ENCODE measurements around the gene PPP1R3G. TPM values are rescaled to one million over a fixed set of nuclear protein-coding genes. Genes with fewer than 3 reads are reported as not detected.

Gene PPP1R3G
- total RNA-seq, 1 experiment from 2014 or later: not detected

DNA sequence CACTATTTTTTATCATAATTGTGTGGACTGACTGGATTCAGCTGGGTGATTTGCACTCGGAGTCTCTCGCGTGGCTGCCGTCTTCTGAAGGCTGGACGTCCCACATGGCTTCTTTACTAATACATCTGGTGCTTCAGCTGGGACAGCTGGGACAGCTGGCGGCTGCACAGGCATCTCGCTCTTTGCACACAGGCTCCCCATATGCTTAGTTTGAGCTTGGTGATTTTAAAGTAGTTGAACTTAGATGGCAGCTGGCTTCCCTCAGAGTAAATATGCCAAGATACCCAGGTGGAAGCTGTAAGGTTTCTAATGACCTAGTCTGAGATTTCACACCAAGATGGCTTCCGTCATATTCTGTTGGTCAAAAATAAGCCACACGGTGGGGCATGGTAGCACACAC is 38.7 kb upstream of the PPP1R3G start:
- Mint-ChIP-seq H3K4me1 (peaks cover 0 to 5% of the 10 kb centered on the region in 2 experiments; a peak in 2 of 4 replicates), H3K36me3 (ENCODE audit: insufficient read depth in 1 of 3, low read depth in 3 of 3) (peaks cover 7 to 9% (median 7%) of the 10 kb centered on the region in 3 experiments; a peak in 6 of 7 replicates), H3K27me3 (ENCODE audit: low read depth) (peaks cover 4% of the 10 kb centered on the region), H3K27ac (no peak overlapping the region), H3K9me3 (peaks cover 18 to 19% of the 10 kb centered on the region in 2 experiments), H3K4me3 (no peak overlapping the region)
- Histone ChIP-seq H3K4ac (ENCODE audit: low read depth, low read length) (no peak overlapping the region), H3K18ac (ENCODE audit: insufficient read length, low read depth, low read length) (no peak overlapping the region), H3K14ac (ENCODE audit: insufficient read depth, low read length) (no peak overlapping the region), H4K8ac (replicated peaks; ENCODE audit: insufficient read length, low read depth, low read length) (no peak overlapping the region), H3K23ac (ENCODE audit: insufficient read length, low read depth, low read length) (no peak overlapping the region), H2AFZ (ENCODE audit: low read length) (no peak overlapping the region), H3K79me2 (ENCODE audit: insufficient read depth, low read length) (no peaks in the 10 kb centered on the region), H2AK5ac (ENCODE audit: insufficient read length, low read length) (no peak overlapping the region), H3K9ac (ENCODE audit: extremely low read depth, insufficient read length, low read length) (no peak overlapping the region), H4K5ac (ENCODE audit: insufficient read length, low read depth, low read length) (no peak overlapping the region), H3K27ac (ENCODE audit: insufficient read length, low read depth, low read length) (no peak overlapping the region), H2BK120ac (ENCODE audit: low read depth, low read length, poor library complexity, severe bottlenecking) (no peak overlapping the region), H3K4me1 (ENCODE audit: insufficient read depth, low read length) (no peaks in the 10 kb centered on the region), H2BK15ac (ENCODE audit: low read depth, low read length) (no peak overlapping the region), H3K4me2 (ENCODE audit: insufficient read depth, insufficient read length, low read length) (no peak overlapping the region), H2BK12ac (ENCODE audit: insufficient read length, low read depth, low read length) (no peak overlapping the region), H3K27me3 (ENCODE audit: insufficient read depth, low read length) (no peaks in the 10 kb centered on the region; the same call in 1 of the 2 replicates), H3K79me1 (ENCODE audit: insufficient read depth, low read depth, low read length, poor library complexity, severe bottlenecking) (no peaks in the 10 kb centered on the region), H3K9me3 (ENCODE audit: control insufficient read depth, low read depth, low read length) (no peaks in the 10 kb centered on the region), H2BK20ac (ENCODE audit: low read depth, low read length, poor library complexity, severe bottlenecking) (no peak overlapping the region), H3K56ac (ENCODE audit: insufficient read length, low read depth, low read length) (no peak overlapping the region), H4K91ac (ENCODE audit: insufficient read length, low read depth, low read length) (no peak overlapping the region), H3K23me2 (ENCODE audit: insufficient read length, low read depth, low read length, poor library complexity, severe bottlenecking) (no peaks in the 10 kb centered on the region), H2BK5ac (ENCODE audit: insufficient read length, low read length) (no peak overlapping the region), H3T11ph (ENCODE audit: low read length) (no peak overlapping the region), H4K20me1 (ENCODE audit: control insufficient read depth, insufficient read depth, insufficient read length) (no peaks in the 10 kb centered on the region)
- TF ChIP-seq, protein P1, sequence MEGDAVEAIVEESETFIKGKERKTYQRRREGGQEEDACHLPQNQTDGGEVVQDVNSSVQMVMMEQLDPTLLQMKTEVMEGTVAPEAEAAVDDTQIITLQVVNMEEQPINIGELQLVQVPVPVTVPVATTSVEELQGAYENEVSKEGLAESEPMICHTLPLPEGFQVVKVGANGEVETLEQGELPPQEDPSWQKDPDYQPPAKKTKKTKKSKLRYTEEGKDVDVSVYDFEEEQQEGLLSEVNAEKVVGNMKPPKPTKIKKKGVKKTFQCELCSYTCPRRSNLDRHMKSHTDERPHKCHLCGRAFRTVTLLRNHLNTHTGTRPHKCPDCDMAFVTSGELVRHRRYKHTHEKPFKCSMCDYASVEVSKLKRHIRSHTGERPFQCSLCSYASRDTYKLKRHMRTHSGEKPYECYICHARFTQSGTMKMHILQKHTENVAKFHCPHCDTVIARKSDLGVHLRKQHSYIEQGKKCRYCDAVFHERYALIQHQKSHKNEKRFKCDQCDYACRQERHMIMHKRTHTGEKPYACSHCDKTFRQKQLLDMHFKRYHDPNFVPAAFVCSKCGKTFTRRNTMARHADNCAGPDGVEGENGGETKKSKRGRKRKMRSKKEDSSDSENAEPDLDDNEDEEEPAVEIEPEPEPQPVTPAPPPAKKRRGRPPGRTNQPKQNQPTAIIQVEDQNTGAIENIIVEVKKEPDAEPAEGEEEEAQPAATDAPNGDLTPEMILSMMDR (conservative IDR thresholded peaks at IDR 0.05): no peak
- no peak for DNase-seq
- WGBS (ENCODE audit: extremely low coverage, insufficient read length, low lambda C conversion rate): no CpG with 5 or more reads among the region's 9 CpGs
